Measurements from ENCODE around the gene CD2AP.

- no peak for TF ChIP-seq POLR2AphosphoS5 (IDR thresholded peaks at IDR 0.05; ENCODE audit: low read depth)
- TF ChIP-seq, protein P1, sequence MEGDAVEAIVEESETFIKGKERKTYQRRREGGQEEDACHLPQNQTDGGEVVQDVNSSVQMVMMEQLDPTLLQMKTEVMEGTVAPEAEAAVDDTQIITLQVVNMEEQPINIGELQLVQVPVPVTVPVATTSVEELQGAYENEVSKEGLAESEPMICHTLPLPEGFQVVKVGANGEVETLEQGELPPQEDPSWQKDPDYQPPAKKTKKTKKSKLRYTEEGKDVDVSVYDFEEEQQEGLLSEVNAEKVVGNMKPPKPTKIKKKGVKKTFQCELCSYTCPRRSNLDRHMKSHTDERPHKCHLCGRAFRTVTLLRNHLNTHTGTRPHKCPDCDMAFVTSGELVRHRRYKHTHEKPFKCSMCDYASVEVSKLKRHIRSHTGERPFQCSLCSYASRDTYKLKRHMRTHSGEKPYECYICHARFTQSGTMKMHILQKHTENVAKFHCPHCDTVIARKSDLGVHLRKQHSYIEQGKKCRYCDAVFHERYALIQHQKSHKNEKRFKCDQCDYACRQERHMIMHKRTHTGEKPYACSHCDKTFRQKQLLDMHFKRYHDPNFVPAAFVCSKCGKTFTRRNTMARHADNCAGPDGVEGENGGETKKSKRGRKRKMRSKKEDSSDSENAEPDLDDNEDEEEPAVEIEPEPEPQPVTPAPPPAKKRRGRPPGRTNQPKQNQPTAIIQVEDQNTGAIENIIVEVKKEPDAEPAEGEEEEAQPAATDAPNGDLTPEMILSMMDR (IDR thresholded peaks at IDR 0.05; ENCODE audit: insufficient read depth, low read length), result no peak
- TF ChIP-seq, protein P2, sequence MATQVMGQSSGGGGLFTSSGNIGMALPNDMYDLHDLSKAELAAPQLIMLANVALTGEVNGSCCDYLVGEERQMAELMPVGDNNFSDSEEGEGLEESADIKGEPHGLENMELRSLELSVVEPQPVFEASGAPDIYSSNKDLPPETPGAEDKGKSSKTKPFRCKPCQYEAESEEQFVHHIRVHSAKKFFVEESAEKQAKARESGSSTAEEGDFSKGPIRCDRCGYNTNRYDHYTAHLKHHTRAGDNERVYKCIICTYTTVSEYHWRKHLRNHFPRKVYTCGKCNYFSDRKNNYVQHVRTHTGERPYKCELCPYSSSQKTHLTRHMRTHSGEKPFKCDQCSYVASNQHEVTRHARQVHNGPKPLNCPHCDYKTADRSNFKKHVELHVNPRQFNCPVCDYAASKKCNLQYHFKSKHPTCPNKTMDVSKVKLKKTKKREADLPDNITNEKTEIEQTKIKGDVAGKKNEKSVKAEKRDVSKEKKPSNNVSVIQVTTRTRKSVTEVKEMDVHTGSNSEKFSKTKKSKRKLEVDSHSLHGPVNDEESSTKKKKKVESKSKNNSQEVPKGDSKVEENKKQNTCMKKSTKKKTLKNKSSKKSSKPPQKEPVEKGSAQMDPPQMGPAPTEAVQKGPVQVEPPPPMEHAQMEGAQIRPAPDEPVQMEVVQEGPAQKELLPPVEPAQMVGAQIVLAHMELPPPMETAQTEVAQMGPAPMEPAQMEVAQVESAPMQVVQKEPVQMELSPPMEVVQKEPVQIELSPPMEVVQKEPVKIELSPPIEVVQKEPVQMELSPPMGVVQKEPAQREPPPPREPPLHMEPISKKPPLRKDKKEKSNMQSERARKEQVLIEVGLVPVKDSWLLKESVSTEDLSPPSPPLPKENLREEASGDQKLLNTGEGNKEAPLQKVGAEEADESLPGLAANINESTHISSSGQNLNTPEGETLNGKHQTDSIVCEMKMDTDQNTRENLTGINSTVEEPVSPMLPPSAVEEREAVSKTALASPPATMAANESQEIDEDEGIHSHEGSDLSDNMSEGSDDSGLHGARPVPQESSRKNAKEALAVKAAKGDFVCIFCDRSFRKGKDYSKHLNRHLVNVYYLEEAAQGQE (IDR thresholded peaks at IDR 0.05; ENCODE audit: insufficient replicate concordance, low read depth), result no peak
Observed at GRCh38 chr6:47485083-47485482, 7.5 kb downstream of the CD2AP start.

Data from HL-60 (cell line).